ENCODE results near the gene ERRFI1.

The ERRFI1 gene

GRCh38 chr1:8017495-8018197 lies 8.5 kb downstream of the ERRFI1 start:
- no peak for DNase-seq

- DNase-seq: no peak
Measured at GRCh38 chr1:8016895-8017241, 9.2 kb downstream of the ERRFI1 start.

- no peak for DNase-seq
Measured at GRCh38 chr1:8016210-8016894, 9.8 kb downstream of the ERRFI1 start.

GRCh38 chr1:8015809-8016165 lies 10.3 kb downstream of the ERRFI1 start:
- DNase-seq: no peak

DNA sequence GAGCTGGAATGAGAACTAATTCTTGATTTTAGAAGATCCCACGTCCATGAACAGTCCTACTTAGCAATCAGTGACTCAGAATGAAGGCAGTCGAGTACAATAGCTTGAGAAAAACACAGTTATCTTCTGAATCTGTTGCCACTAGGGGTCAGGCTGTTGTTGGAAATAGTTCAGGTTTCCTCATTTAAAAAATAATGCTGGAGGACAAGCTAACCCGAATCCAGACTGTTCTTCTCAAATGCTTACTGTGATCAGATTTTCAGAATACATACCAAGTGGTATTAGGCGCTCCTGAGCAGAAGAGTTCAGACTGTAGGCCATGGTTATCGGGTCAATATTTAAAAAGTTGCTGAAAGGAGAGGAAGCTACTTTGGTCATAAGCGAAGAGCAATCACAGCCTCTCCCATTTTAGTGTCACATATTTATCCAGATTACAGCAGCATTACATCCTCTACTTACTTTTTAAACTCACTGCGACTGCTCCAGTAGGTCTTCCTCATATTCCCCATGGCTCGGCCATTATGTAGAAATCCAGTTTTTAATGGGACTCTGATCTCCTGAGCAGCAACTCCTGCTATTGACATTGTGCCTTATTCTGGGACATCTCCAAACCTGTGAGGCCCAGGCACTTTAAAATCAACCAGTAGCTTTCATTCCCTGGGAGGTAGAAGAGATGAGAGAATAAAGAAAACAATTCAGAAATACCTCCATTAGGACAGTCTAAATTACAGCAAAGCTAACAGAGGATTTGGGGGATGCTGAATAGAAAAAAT lies 10.9 kb downstream of the ERRFI1 start:
- DNase-seq: no peak

DNA sequence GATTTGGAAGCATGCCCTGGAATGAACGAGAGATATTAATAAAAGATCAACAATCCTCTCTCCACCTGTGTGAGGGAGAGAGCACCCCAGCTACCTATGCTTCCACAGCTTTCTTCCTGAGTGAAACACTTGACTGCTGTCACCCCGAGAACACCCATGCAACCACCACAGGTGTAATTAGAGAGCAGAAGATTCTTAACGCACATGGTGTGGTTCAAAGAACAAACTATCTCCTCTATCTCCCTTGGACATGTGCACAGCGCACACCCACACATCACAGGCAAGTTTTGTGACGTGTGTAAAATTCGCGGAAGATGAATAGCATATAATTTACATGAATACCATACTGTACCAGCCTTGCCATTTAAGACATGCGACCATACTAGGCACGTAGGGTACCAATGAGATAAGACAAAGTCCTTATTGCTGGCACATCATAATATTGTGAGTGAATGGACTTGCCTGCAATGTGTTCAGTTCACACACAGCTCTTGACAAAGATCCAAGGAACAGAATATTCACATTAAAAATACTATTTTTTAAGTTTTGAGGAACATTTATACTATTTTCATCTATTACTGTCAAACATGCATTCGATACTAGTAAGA lies 11.6 kb downstream of the ERRFI1 start:
- no peak for DNase-seq

- DNase-seq: no peak
Measured at GRCh38 chr1:8013800-8014199, 12.3 kb downstream of the ERRFI1 start.

GRCh38 chr1:8013399-8013798 lies 12.7 kb downstream of the ERRFI1 start:
- no peak for DNase-seq

DNA sequence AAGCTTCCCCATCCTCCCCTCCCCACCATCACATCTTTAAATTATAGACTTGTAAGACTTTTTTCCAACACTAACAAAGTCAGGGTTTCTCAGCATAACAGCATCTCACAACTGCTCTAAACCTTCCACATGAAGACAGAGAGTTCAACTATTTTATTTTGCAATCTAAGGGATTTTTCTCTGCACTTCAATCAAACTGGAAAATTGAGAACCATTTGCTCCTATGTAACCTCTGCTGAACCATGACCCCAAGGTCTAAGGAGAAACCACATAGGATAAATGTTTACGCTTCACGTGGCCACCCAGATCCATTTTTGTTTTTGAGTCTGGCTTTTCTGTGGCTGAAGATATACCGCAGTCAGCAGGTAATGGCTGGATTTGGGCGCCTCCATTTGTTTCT lies 13.2 kb downstream of the ERRFI1 start:
- no peak for DNase-seq

GRCh38 chr1:8011923-8012858 lies 13.9 kb downstream of the ERRFI1 start:
- no peak for DNase-seq

GRCh38 chr1:8011016-8011415 lies 15.1 kb downstream of the ERRFI1 start:
- DNase-seq: no peak

GRCh38 chr1:8010080-8010664 lies 15.9 kb downstream of the ERRFI1 start:
- DNase-seq: no peak

- no peak for DNase-seq
Measured at GRCh38 chr1:8009043-8010002, 16.8 kb downstream of the ERRFI1 start.

GRCh38 chr1:8006037-8006963 lies 19.8 kb downstream of the ERRFI1 start:
- DNase-seq: no peak

GRCh38 chr1:8004803-8005573 lies 21.1 kb downstream of the ERRFI1 start:
- no peak for DNase-seq

GRCh38 chr1:8004113-8004802 lies 21.9 kb downstream of the ERRFI1 start:
- DNase-seq: no peak

GRCh38 chr1:8003438-8004112 lies 22.5 kb downstream of the ERRFI1 start:
- DNase-seq: no peak

DNA sequence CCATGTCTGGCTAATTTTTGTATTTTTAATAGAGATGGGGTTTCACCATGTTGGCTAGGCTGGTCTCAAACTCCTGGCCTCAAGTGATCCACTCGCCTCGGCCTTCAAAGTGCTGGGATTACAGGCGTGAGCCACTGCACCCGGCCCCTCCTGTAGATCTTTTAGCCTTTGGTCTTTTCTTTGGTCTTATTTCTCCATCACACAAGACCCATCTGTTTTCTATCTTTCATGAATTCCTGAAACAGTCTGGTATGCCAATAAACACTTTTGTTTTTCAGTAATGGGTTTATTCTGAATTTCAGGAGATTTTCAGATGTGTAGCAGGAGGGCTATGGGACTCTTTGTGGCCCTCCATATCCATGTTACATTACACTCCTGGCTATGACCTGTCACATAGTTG lies 23.2 kb downstream of the ERRFI1 start:
- DNase-seq: no peak

All from stimulated activated CD4-positive, alpha-beta T cell treated with anti-CD3 and anti-CD28 coated beads, Interleukin-4, amount 100 ng/mL, for 4 hours (primary cell).